Gastrocnemius medialis (tissue), 4 donors: ENCODE results near the gene RO60. TPM values are rescaled to one million over a fixed set of nuclear protein-coding genes. Genes with fewer than 3 reads are reported as not detected.

Source experiments
- ATAC-seq, 2 donors: fragments of 150-250 bp; one replicate each; pipeline ENCODE4 v1.9.1; 2016
- DNase-seq, 2 donors: peaks; one replicate each; pipeline ENCODE4 v3.0.0-alpha.2; 2019
- H3K27ac ChIP-seq, 4 donors: fragments of 200-600 bp; sonication (generic); 1 replicate in 1 of 4; 2 replicates in 3 of 4; pipeline ENCODE4 v1.5.1; 2016 to 2018; ENCODE audit warnings: mild to moderate bottlenecking in 2 of 4, moderate library complexity in 1 of 4
- H3K27me3 ChIP-seq, 3 donors: fragments of 200-600 bp; sonication (generic) in 2 of 3; 1 replicate in 1 of 3; 2 replicates in 2 of 3; pipeline versions ENCODE4 v1.5.1 to v1.6.0; 2016 to 2019; ENCODE audit warnings: mild to moderate bottlenecking in 1 of 3, moderate library complexity in 1 of 3
- H3K36me3 ChIP-seq, 2 donors: fragments of 200-600 bp; sonication (generic) in 1 of 2; one replicate each; pipeline ENCODE4 v1.5.1; 2017 to 2018
- H3K4me1 ChIP-seq, 2 donors: fragments of 200-600 bp; sonication (generic) in 1 of 2; one replicate each; pipeline ENCODE4 v1.5.1; 2016 to 2017; ENCODE audit warnings: mild to moderate bottlenecking in 2 of 2
- H3K4me3 ChIP-seq, 4 donors: fragments of 200-600 bp; sonication (generic) in 3 of 4; 1 replicate in 1 of 4; 2 replicates in 3 of 4; pipeline ENCODE4 v1.5.1; 2016 to 2019; ENCODE audit warnings: mild to moderate bottlenecking in 2 of 4
- H3K9me3 ChIP-seq, 3 donors: fragments of 200-600 bp; sonication (generic) in 2 of 3; 1 replicate in 1 of 3; 2 replicates in 2 of 3; pipeline ENCODE4 v1.5.1; 2016 to 2019
- POLR2A ChIP-seq, 2 donors: fragments of 450-650 bp; IDR thresholded peaks; one replicate each; pipeline ENCODE4 v1.6.1; 2017; ENCODE audit warnings: antibody characterized with exemption in 2 of 2, mild to moderate bottlenecking in 2 of 2, moderate library complexity in 2 of 2
- in situ Hi-C, 4 donors: fragments of 200-750 bp; cut with MboI; loops; one replicate each; pipeline versions ENCODE4 v1.15.0 to v1.8.0; 2017; ENCODE audit warnings: low sequenced_read_pairs in 4 of 4
- intact Hi-C: fragments of 100-400 bp; cut with DNase I; formaldehyde crosslinking; loops from one replicate; pipeline ENCODE4 v1.15.1; 2023; ENCODE audit warnings: low total_unique reads
- total RNA-seq, 4 donors: library from RNA; depleted of rRNA; stranded (reverse); fragments of >200 nt; gene quantifications; one replicate each; pipeline versions ENCODE4 v1.1.0 to v1.2.3, GENCODE V29; 2016
- TF ChIP-seq, protein P1 (sequence below), 5 experiments: fragments of 450-650 bp in 3 of 5; fragments of 200-600 bp in 2 of 5; sonication (generic) in 2 of 5; IDR thresholded peaks in 4 of 5; conservative IDR thresholded peaks in 1 of 5; 1 replicate in 4 of 5; 2 replicates in 1 of 5; pipeline ENCODE4 v1.5.1; 2016 to 2019; ENCODE audit warnings: antibody characterized with exemption in 5 of 5, mild to moderate bottlenecking in 3 of 5, moderate library complexity in 3 of 5

RO60 gene
- total RNA-seq, 4 donors from 2014 or later, result 56.1 to 74.0 (median 58.2) TPM

DNA sequence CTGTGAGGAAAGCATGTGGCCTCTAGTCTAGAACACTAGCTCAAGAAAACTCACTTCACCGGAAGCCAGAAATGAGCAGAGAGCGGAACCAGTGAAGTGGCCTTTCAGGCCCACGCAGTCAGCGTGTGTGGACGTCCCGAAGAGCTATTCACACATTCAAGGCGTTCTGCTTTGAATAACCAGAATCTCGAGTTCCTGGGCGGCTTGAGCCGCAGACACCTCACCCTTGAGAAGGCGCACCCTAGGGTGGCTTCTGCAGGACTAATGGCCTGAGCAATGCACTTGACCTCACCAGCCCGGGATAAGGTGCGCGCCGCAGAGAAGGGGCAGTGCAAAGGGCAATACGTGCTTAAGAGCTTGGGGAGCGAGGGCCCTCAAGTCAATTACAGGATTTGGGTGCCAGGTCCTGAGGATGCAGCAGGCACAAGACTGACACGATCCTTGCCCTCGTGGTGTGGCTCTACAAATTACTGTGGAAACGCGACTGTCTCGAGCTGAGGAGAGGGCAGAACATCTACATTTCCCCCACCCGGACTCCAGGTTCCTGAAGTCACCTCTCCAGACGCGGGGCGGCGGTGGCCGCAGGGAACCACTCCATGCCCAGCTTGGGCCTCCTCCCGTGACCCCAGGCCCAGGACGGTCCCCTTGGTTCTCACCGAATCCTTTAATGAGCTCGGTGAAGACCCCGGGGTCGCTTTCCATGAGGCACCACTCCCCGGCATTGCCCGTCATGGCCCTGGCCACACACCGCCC lies 707 bp upstream of the RO60 start:
- peak overlapping the region; percentile 80 to 97 (median 90) for H3K4me3 ChIP-seq
- intact Hi-C loops, result loop anchor here (1.0 kb wide), 2 partner anchors 47 to 64 kb away; partner anchors contain the start of genes CDC73 and GLRX2
- in situ Hi-C loops, result loop anchor here in 2 of 4 donors (5.0 to 10.0 kb wide), 2 partner anchors 66 to 69 kb away; partner anchors contain the start of gene CDC73 (in 1 of the 2)
- ATAC-seq (peak; percentile 29 to 33), DNase-seq (peak; percentile 4 to 22)
- H3K36me3 ChIP-seq, result no peaks in the 10 kb centered on the region
- peak overlapping the region; percentile 96 to 98 (median 98) for H3K27ac ChIP-seq
- TF ChIP-seq, protein P1, sequence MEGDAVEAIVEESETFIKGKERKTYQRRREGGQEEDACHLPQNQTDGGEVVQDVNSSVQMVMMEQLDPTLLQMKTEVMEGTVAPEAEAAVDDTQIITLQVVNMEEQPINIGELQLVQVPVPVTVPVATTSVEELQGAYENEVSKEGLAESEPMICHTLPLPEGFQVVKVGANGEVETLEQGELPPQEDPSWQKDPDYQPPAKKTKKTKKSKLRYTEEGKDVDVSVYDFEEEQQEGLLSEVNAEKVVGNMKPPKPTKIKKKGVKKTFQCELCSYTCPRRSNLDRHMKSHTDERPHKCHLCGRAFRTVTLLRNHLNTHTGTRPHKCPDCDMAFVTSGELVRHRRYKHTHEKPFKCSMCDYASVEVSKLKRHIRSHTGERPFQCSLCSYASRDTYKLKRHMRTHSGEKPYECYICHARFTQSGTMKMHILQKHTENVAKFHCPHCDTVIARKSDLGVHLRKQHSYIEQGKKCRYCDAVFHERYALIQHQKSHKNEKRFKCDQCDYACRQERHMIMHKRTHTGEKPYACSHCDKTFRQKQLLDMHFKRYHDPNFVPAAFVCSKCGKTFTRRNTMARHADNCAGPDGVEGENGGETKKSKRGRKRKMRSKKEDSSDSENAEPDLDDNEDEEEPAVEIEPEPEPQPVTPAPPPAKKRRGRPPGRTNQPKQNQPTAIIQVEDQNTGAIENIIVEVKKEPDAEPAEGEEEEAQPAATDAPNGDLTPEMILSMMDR (IDR thresholded peaks at IDR 0.05 in 4 of 5, conservative IDR thresholded peaks at IDR 0.05 in 1 of 5), result no peak
- TF ChIP-seq POLR2A (IDR thresholded peaks at IDR 0.05), result no peak
- peaks cover 36 to 47% of the 10 kb centered on the region in 2 donors for H3K4me1 ChIP-seq
- no peaks in the 10 kb centered on the region for H3K27me3 ChIP-seq
- H3K9me3 ChIP-seq, result no peaks in the 10 kb centered on the region

DNA sequence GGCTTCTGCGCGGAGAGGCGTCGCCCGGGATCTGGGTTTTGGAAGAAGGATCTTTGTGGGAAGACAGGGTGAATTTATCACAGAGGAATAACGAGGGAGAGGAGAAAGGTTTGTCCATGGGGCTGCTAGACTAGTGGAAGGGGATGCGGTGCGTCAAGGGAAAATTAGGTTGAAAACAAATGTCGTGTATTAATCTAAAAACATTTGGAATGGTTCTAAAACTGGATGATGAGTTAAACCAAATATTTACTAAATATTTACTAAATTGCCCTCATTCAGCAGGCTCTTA lies 647 bp downstream of the RO60 start:
- TF ChIP-seq, protein P1 (IDR thresholded peaks at IDR 0.05 in 4 of 5, conservative IDR thresholded peaks at IDR 0.05 in 1 of 5), result no peak
- TF ChIP-seq POLR2A (IDR thresholded peaks at IDR 0.05), result no peak
- no peaks in the 10 kb centered on the region for H3K27me3 ChIP-seq
- intact Hi-C loops (no loop called here), in situ Hi-C loops (loop anchor here in 1 of 4 donors (10.0 kb wide), 1 partner anchor 65 kb away; the partner anchor contains the start of gene CDC73)
- ATAC-seq, result no peak
- peaks cover 36 to 42% of the 10 kb centered on the region in 2 donors for H3K4me1 ChIP-seq
- no peak for DNase-seq
- peak overlapping the region; percentile 96 to 98 (median 98) for H3K27ac ChIP-seq
- H3K36me3 ChIP-seq, result no peaks in the 10 kb centered on the region
- H3K4me3 ChIP-seq, result peak overlapping the region; percentile 80 to 97 (median 90)
- H3K9me3 ChIP-seq, result no peaks in the 10 kb centered on the region

DNA sequence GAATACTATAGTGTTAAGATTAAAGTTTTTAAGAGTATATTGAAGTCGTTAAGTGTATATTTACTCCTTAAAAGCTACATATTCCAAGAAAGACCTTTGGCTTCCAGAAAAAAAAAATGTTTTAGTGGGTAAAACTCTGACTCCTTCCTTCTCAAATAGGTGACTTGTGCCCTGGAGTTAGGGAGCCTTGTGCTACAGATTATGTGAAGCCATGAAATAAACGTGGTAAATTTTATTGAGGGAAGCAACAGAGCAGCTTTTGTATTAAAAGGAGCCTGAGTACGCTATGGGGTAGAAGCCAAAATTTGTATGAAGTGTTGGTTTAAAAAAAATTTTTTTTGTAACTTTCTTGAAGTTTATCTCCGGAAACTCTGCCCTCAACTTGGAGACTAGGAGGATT lies 994 bp downstream of the RO60 start:
- peaks cover 36 to 42% of the 10 kb centered on the region in 2 donors for H3K4me1 ChIP-seq
- H3K4me3 ChIP-seq, result peak overlapping the region; percentile 80 to 97 (median 90)
- in situ Hi-C loops (loop anchor here in 1 of 4 donors (10.0 kb wide), 1 partner anchor 64 kb away; the partner anchor contains the start of gene CDC73), intact Hi-C loops (no loop called here)
- no peaks in the 10 kb centered on the region for H3K27me3 ChIP-seq
- no peaks in the 10 kb centered on the region for H3K36me3 ChIP-seq
- TF ChIP-seq, protein P1 (IDR thresholded peaks at IDR 0.05 in 4 of 5, conservative IDR thresholded peaks at IDR 0.05 in 1 of 5), result no peak
- TF ChIP-seq POLR2A (IDR thresholded peaks at IDR 0.05), result no peak
- H3K9me3 ChIP-seq, result no peaks in the 10 kb centered on the region
- ATAC-seq (no peak), DNase-seq (no peak)
- peak overlapping the region; percentile 96 to 98 (median 98) for H3K27ac ChIP-seq

DNA sequence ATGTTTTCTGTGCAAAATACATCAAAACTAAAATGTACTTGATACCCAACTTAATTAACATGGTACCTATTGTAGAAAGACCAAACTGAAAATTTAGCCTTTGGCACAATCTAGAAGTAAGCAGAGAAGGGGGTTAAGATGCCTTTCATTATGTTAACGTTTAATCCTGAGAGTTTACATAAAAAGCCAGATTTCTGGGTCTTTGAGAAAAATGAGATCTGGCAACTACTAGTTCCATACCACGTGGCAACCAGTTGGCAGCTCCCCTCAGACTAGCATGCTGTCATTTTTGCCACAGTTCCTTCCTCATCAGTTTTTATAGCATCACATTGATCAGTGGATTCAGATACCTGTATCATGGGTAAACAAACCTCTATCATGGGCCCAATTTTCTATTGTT lies 1.5 kb downstream of the RO60 start:
- TF ChIP-seq, protein P1 (IDR thresholded peaks at IDR 0.05 in 4 of 5, conservative IDR thresholded peaks at IDR 0.05 in 1 of 5), result no peak
- TF ChIP-seq POLR2A (IDR thresholded peaks at IDR 0.05), result no peak
- Histone ChIP-seq H3K27ac (peak overlapping the region; percentile 96 to 98 (median 98)), H3K4me3 (peak overlapping the region in 2 of 4 donors; percentile 88 to 97), H3K36me3 (no peaks in the 10 kb centered on the region), H3K4me1 (peaks cover 36 to 42% of the 10 kb centered on the region in 2 donors), H3K27me3 (no peaks in the 10 kb centered on the region), H3K9me3 (no peaks in the 10 kb centered on the region)
- DNase-seq (no peak), ATAC-seq (no peak)
- intact Hi-C loops, result no loop called here
- in situ Hi-C loops, result loop anchor here in 1 of 4 donors (10.0 kb wide), 1 partner anchor 64 kb away; the partner anchor contains the start of gene CDC73
